Measurements from ENCODE around the gene LEFTY2.

The LEFTY2 gene

DNA sequence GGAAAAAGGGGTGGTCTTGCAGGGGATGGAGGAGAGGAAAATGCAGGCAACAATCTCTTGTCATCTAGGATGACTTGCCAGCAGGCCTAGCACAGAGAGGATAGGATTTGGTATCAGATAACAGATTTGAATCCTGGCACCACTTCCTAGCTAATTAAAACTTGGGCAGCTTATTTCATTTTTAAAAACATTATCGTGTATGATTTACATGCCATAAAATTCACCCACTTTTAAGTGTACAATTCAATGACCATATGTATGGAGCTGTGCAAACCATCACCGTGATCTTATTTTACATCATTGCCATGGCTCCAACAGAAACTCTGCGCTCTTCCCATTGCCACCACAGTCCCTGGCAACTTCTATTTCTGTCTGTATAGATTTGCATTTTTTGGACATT, 23.9 kb downstream of the LEFTY2 start:
- Histone ChIP-seq H3K9me3 (ENCODE audit: insufficient read depth, low read length) (no peaks in the 10 kb centered on the region), H3K27me3 (ENCODE audit: insufficient read depth, insufficient read length) (no peaks in the 10 kb centered on the region), H3K4me1 (ENCODE audit: insufficient read depth, insufficient read length) (peaks cover 6% of the 10 kb centered on the region), H3K4me3 (ENCODE audit: insufficient read length, low read depth) (no peak overlapping the region), H3K9ac (ENCODE audit: insufficient read length, low read depth) (no peak overlapping the region), H3K36me3 (ENCODE audit: insufficient read depth, insufficient read length, low read length) (peaks cover 50% of the 10 kb centered on the region)
- no peak for DNase-seq (ENCODE audit: low read depth, low spot score)
- TF ChIP-seq ZNF274 (IDR thresholded peaks at IDR 0.05; ENCODE audit: low read depth, low read length) (no peak), YY1 (IDR thresholded peaks at IDR 0.05; ENCODE audit: insufficient read depth, insufficient read length) (no peak), SUZ12 (IDR thresholded peaks at IDR 0.05; ENCODE audit: extremely low read depth, insufficient read depth, insufficient read length) (no peak)

GRCh38 chr1:225915538-225915991, 25.5 kb downstream of the LEFTY2 start:
- H3K27me3 ChIP-seq (ENCODE audit: insufficient read depth, insufficient read length), result peaks cover 7% of the 10 kb centered on the region
- no peak overlapping the region for H3K9ac ChIP-seq (ENCODE audit: insufficient read length, low read depth)
- no peak overlapping the region for H3K4me3 ChIP-seq (ENCODE audit: insufficient read length, low read depth)
- H3K36me3 ChIP-seq (ENCODE audit: insufficient read depth, insufficient read length, low read length), result peaks cover 35% of the 10 kb centered on the region
- peaks cover 2% of the 10 kb centered on the region for H3K4me1 ChIP-seq (ENCODE audit: insufficient read depth, insufficient read length)
- no peak for TF ChIP-seq YY1 (IDR thresholded peaks at IDR 0.05; ENCODE audit: insufficient read depth, insufficient read length)
- TF ChIP-seq ZNF274 (IDR thresholded peaks at IDR 0.05; ENCODE audit: low read depth, low read length), result no peak
- DNase-seq (ENCODE audit: low read depth, low spot score), result no peak
- H3K9me3 ChIP-seq (ENCODE audit: insufficient read depth, low read length), result no peaks in the 10 kb centered on the region

GRCh38 chr1:225914947-225915346, 26.1 kb downstream of the LEFTY2 start:
- Histone ChIP-seq H3K4me1 (ENCODE audit: insufficient read depth, insufficient read length) (peaks cover 2% of the 10 kb centered on the region), H3K4me3 (ENCODE audit: insufficient read length, low read depth) (no peak overlapping the region), H3K9ac (ENCODE audit: insufficient read length, low read depth) (no peak overlapping the region), H3K36me3 (ENCODE audit: insufficient read depth, insufficient read length, low read length) (peaks cover 29% of the 10 kb centered on the region), H3K27me3 (ENCODE audit: insufficient read depth, insufficient read length) (peaks cover 10% of the 10 kb centered on the region), H3K9me3 (ENCODE audit: insufficient read depth, low read length) (no peaks in the 10 kb centered on the region)
- TF ChIP-seq ZNF274 (IDR thresholded peaks at IDR 0.05; ENCODE audit: low read depth, low read length) (no peak), SUZ12 (IDR thresholded peaks at IDR 0.05; ENCODE audit: extremely low read depth, insufficient read depth, insufficient read length) (no peak), YY1 (IDR thresholded peaks at IDR 0.05; ENCODE audit: insufficient read depth, insufficient read length) (no peak)
- no peak for DNase-seq (ENCODE audit: low read depth, low spot score)

DNA sequence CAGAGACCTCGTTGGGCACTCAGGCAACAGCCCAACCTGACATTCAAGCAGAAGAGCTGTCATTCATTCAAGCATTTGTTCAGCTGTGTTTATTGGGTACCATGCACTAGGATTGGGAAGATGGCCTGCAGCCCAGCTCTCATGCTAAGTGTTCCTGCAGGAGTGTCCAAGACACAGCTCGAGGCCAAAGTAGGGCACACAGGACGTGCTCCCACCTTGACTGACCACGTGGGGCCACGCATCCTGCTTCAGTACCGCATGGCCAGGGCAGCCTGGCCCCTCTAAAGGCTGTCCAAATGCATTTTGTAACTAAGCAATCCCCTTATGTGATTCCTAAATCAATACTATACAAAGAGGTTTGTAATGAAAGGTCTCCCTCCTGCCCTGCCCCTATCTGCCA, 26.6 kb downstream of the LEFTY2 start:
- Histone ChIP-seq H3K9me3 (ENCODE audit: insufficient read depth, low read length) (no peaks in the 10 kb centered on the region), H3K36me3 (ENCODE audit: insufficient read depth, insufficient read length, low read length) (peaks cover 23% of the 10 kb centered on the region), H3K4me3 (ENCODE audit: insufficient read length, low read depth) (no peak overlapping the region), H3K4me1 (ENCODE audit: insufficient read depth, insufficient read length) (peaks cover 2% of the 10 kb centered on the region), H3K27me3 (ENCODE audit: insufficient read depth, insufficient read length) (peaks cover 10% of the 10 kb centered on the region), H3K9ac (ENCODE audit: insufficient read length, low read depth) (no peak overlapping the region)
- DNase-seq (ENCODE audit: low read depth, low spot score), result no peak
- TF ChIP-seq SUZ12 (IDR thresholded peaks at IDR 0.05; ENCODE audit: extremely low read depth, insufficient read depth, insufficient read length), result no peak
- no peak for TF ChIP-seq ZNF274 (IDR thresholded peaks at IDR 0.05; ENCODE audit: low read depth, low read length)
- no peak for TF ChIP-seq YY1 (IDR thresholded peaks at IDR 0.05; ENCODE audit: insufficient read depth, insufficient read length)

- DNase-seq (ENCODE audit: low read depth, low spot score), result no peak
- H3K4me3 ChIP-seq (ENCODE audit: insufficient read length, low read depth), result no peak overlapping the region
- peaks cover 9% of the 10 kb centered on the region for H3K36me3 ChIP-seq (ENCODE audit: insufficient read depth, insufficient read length, low read length)
- TF ChIP-seq YY1 (IDR thresholded peaks at IDR 0.05; ENCODE audit: insufficient read depth, insufficient read length) (no peak), ZNF274 (IDR thresholded peaks at IDR 0.05; ENCODE audit: low read depth, low read length) (no peak), SUZ12 (IDR thresholded peaks at IDR 0.05; ENCODE audit: extremely low read depth, insufficient read depth, insufficient read length) (no peak)
- H3K4me1 ChIP-seq (ENCODE audit: insufficient read depth, insufficient read length), result no peaks in the 10 kb centered on the region
- no peak overlapping the region for H3K9ac ChIP-seq (ENCODE audit: insufficient read length, low read depth)
- H3K9me3 ChIP-seq (ENCODE audit: insufficient read depth, low read length), result no peaks in the 10 kb centered on the region
- peaks cover 13% of the 10 kb centered on the region for H3K27me3 ChIP-seq (ENCODE audit: insufficient read depth, insufficient read length)
Observed at GRCh38 chr1:225911191-225912130, 29.6 kb downstream of the LEFTY2 start.

DNA sequence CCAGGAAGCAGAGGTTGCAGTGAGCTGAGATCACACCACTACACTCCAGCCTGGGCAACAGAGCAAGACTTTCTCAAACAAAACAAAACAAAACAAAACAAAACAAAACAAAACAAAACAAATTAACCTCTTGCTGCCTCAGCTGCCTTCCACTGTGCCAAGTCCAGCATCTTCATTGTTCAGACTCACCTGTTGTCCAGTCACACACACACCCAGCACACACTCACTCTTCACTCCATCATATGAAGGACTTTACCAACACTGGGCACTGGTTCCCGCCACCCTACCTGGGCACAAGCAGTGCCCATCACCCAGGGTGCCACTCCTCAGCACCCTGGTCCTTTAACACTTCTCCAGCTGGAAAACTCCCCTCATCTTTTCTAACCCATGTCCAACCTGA, 31.5 kb downstream of the LEFTY2 start:
- no peak for TF ChIP-seq ZNF274 (IDR thresholded peaks at IDR 0.05; ENCODE audit: low read depth, low read length)
- no peak for TF ChIP-seq YY1 (IDR thresholded peaks at IDR 0.05; ENCODE audit: insufficient read depth, insufficient read length)
- TF ChIP-seq SUZ12 (IDR thresholded peaks at IDR 0.05; ENCODE audit: extremely low read depth, insufficient read depth, insufficient read length), result no peak

DNA sequence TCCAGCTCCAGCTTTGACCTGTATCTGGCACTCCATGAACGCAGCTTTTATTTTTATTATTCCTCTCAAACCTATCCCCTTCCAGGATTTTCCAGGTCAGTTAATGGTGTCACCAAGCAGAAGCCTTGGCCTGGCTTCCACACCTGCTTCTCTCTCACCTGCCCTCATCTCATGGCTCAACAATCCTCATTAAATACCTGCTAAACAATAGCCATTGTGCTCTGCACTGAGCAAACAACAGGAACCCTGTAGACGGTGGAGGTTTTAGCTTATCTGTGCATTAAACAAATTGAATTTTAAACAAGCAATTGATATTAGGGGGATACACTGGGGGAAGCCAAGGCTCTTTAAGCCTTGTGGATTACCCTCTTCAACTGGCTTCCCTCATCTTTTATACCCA, 32.2 kb downstream of the LEFTY2 start:
- H3K27me3 ChIP-seq (ENCODE audit: insufficient read depth, insufficient read length), result peaks cover 29% of the 10 kb centered on the region
- no peaks in the 10 kb centered on the region for H3K4me1 ChIP-seq (ENCODE audit: insufficient read depth, insufficient read length)
- no peaks in the 10 kb centered on the region for H3K36me3 ChIP-seq (ENCODE audit: insufficient read depth, insufficient read length, low read length)
- H3K4me3 ChIP-seq (ENCODE audit: insufficient read length, low read depth), result no peak overlapping the region
- no peak overlapping the region for H3K9ac ChIP-seq (ENCODE audit: insufficient read length, low read depth)
- no peak for DNase-seq (ENCODE audit: low read depth, low spot score)
- TF ChIP-seq SUZ12 (IDR thresholded peaks at IDR 0.05; ENCODE audit: extremely low read depth, insufficient read depth, insufficient read length) (no peak), ZNF274 (IDR thresholded peaks at IDR 0.05; ENCODE audit: low read depth, low read length) (no peak), YY1 (IDR thresholded peaks at IDR 0.05; ENCODE audit: insufficient read depth, insufficient read length) (no peak)
- no peaks in the 10 kb centered on the region for H3K9me3 ChIP-seq (ENCODE audit: insufficient read depth, low read length)

More for the DNA sequence above, 31.5 kb downstream of the LEFTY2 start:
- Histone ChIP-seq H3K36me3 (ENCODE audit: insufficient read depth, insufficient read length, low read length) (peaks cover 2% of the 10 kb centered on the region), H3K4me1 (ENCODE audit: insufficient read depth, insufficient read length) (no peaks in the 10 kb centered on the region), H3K9me3 (ENCODE audit: insufficient read depth, low read length) (no peaks in the 10 kb centered on the region), H3K9ac (ENCODE audit: insufficient read length, low read depth) (no peak overlapping the region), H3K27me3 (ENCODE audit: insufficient read depth, insufficient read length) (peaks cover 23% of the 10 kb centered on the region), H3K4me3 (ENCODE audit: insufficient read length, low read depth) (no peak overlapping the region)
- DNase-seq (ENCODE audit: low read depth, low spot score), result no peak
